Loucy (cell line): ENCODE results near the gene GSX1.

Source experiments
- EZH2phosphoT487 ChIP-seq: fragments of 200-600 bp; IDR thresholded peaks from 2 replicates; pipeline ENCODE4 v1.6.1; 2018; ENCODE audit warnings: antibody characterized with exemption, mild to moderate bottlenecking, moderate library complexity, borderline replicate concordance
- TF ChIP-seq, protein P1 (sequence below): fragments of 200-600 bp; sonication (generic); conservative IDR thresholded peaks from 2 replicates; pipeline ENCODE4 v1.5.1; 2014; ENCODE audit warnings: mild to moderate bottlenecking, antibody characterized with exemption, low read length

DNA sequence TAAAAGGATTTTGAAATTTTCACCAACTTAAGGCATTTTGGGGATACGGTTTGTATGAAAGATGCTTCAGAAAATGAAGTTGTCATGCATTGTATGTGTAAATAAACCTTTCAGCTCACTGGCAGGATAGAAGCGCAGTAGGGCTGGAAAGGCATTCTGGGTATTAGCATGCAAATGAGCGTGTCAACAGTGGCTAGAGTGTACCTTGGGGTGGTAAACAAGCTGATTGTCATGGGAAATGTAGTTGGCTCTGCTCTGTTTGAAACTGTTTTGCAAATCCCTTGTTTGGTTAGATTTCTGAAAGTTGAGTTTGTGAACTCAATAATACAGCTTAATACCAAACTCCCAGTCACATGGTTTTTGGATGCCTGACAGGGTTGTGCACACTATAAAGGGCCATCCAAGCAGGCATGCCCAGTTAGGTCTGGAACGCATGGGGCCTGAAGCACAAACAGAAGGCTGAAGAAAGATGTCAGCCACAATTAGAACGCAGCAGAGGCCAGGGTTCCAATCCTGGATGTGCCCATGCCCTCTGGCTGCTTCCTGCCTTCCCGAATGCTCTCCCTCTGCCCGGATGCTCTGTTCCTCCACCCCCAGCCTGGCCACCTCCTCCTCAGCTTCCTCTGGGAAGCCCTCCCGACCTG, 14.6 kb downstream of the GSX1 start:
- TF ChIP-seq, protein P1, sequence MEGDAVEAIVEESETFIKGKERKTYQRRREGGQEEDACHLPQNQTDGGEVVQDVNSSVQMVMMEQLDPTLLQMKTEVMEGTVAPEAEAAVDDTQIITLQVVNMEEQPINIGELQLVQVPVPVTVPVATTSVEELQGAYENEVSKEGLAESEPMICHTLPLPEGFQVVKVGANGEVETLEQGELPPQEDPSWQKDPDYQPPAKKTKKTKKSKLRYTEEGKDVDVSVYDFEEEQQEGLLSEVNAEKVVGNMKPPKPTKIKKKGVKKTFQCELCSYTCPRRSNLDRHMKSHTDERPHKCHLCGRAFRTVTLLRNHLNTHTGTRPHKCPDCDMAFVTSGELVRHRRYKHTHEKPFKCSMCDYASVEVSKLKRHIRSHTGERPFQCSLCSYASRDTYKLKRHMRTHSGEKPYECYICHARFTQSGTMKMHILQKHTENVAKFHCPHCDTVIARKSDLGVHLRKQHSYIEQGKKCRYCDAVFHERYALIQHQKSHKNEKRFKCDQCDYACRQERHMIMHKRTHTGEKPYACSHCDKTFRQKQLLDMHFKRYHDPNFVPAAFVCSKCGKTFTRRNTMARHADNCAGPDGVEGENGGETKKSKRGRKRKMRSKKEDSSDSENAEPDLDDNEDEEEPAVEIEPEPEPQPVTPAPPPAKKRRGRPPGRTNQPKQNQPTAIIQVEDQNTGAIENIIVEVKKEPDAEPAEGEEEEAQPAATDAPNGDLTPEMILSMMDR, result no peak
- no peak for TF ChIP-seq EZH2phosphoT487
